Nephron progenitor cell (in vitro differentiated cells): ENCODE measurements around the gene C11orf54.
A peak's percentile ranks its signal among the peaks of the same experiment; 100 is the strongest.

Experiments used
- DNase-seq: peaks from one replicate; pipeline ENCODE4 v3.0.0; 2021
- H3K27ac Mint-ChIP-seq: 2 replicates; pipeline ENCODE4 v1.8.0; 2021; ENCODE audit warnings: mild to moderate bottlenecking, moderate library complexity, mixed read lengths
- H3K27me3 Mint-ChIP-seq: 2 replicates; pipeline ENCODE4 v1.8.0; 2021; ENCODE audit warnings: mild to moderate bottlenecking, low read depth, mixed read lengths; ENCODE audit not compliant: poor library complexity
- H3K36me3 Mint-ChIP-seq: 2 replicates; pipeline ENCODE4 v1.8.0; 2021; ENCODE audit warnings: low read depth, mixed read lengths
- H3K4me1 Mint-ChIP-seq: 2 replicates; pipeline ENCODE4 v1.8.0; 2021; ENCODE audit warnings: mixed read lengths
- H3K4me3 Mint-ChIP-seq: 2 replicates; pipeline ENCODE4 v1.8.0; 2021; ENCODE audit warnings: mild to moderate bottlenecking, moderate library complexity, mixed read lengths
- H3K9me3 Mint-ChIP-seq: 2 replicates; pipeline ENCODE4 v1.8.0; 2021; ENCODE audit warnings: mild to moderate bottlenecking, moderate library complexity, mixed read lengths
- TF ChIP-seq, protein P1 (sequence below): fragments of 200-600 bp; sonication (generic); IDR thresholded peaks from 2 replicates; pipeline ENCODE4 v1.5.0; 2021; ENCODE audit warnings: antibody characterized with exemption

C11orf54 gene

DNA sequence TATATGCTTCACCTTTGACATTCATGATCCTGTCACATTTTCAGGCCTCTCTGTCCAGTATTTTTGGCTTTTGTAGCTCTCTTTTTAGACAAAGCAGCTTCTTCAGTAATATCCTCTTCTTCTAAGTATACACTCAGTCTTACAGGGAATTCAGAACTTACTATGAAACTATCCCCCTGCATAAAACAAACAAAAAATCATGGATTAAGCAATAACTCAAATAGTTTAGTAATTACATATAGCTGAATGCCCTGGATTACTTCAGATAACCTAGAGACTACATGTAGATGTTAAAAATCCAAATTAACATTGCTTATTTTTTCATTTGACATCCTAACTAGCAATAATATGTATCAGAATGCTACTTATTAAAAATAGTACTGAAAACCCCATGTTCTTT, 5.3 kb upstream of the C11orf54 start:
- DNase-seq, result no peak
- peaks cover 80% of the 10 kb centered on the region for H3K36me3 Mint-ChIP-seq
- TF ChIP-seq, protein P1, sequence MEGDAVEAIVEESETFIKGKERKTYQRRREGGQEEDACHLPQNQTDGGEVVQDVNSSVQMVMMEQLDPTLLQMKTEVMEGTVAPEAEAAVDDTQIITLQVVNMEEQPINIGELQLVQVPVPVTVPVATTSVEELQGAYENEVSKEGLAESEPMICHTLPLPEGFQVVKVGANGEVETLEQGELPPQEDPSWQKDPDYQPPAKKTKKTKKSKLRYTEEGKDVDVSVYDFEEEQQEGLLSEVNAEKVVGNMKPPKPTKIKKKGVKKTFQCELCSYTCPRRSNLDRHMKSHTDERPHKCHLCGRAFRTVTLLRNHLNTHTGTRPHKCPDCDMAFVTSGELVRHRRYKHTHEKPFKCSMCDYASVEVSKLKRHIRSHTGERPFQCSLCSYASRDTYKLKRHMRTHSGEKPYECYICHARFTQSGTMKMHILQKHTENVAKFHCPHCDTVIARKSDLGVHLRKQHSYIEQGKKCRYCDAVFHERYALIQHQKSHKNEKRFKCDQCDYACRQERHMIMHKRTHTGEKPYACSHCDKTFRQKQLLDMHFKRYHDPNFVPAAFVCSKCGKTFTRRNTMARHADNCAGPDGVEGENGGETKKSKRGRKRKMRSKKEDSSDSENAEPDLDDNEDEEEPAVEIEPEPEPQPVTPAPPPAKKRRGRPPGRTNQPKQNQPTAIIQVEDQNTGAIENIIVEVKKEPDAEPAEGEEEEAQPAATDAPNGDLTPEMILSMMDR, result no peak
- peak overlapping the region; percentile 39 for H3K4me3 Mint-ChIP-seq
- H3K9me3 Mint-ChIP-seq, result no peaks in the 10 kb centered on the region
- no peaks in the 10 kb centered on the region for H3K27me3 Mint-ChIP-seq
- peak overlapping the region; percentile 73 for H3K27ac Mint-ChIP-seq
- H3K4me1 Mint-ChIP-seq, result peaks cover 46% of the 10 kb centered on the region

DNA sequence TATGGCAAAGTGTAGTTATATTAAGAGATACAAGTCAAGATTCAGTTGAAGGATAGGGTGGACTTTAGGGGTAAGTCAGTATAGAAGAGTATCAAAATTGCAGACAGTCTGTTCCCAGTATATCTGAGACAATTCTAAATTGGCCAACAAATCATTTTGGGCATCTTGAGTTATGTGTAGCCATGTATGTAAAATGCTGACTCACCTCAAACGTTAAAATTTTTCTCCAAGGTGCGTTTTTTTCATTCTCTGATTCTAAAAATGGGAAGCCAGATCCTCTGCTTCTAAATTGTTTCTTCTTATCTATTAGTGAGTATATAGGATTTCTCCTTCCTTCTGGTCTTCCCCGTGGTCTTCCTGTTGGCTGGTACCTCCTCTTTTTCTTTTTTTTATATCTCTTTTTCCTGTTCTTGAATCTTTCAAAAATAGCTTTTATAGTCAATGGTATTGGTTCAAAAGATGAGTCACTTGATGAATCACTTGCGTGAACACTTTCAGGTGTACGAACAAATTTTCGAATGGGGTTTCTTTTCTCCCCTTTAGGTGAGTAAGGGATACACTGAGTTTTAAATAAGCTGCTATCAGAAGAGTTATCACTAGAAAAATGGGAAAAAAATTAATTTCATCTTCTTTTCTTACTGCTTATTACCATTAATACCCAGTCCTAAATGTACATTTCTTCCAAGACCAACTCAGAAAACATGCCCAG, 3.4 kb upstream of the C11orf54 start:
- Mint-ChIP-seq H3K4me3 (peak overlapping the region; percentile 100), H3K36me3 (peaks cover 64% of the 10 kb centered on the region)
- DNase-seq, result no peak

DNA sequence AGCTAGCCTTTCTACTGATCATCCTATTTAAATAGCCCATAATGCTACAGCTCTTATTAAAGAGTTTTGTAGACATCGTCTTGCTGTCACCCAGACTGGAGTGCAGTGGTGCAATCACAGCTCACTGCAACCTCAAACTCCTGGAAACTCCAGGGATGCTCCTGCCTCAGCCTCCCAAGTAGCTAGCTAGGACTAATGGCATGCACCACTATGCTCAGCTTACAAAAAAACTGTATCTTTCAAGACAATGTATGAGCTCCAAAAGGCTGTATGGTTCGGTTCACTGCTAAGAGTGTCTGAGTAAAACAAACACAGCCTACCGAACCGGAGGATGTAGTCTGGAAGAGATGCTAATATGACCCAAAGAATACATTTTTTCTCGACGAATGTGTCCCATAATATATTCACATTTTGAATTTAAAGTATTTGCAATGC, 2.8 kb upstream of the C11orf54 start:
- Mint-ChIP-seq H3K27ac (no peak overlapping the region), H3K9me3 (no peaks in the 10 kb centered on the region), H3K4me3 (peak overlapping the region; percentile 100), H3K4me1 (peaks cover 62% of the 10 kb centered on the region), H3K36me3 (peaks cover 57% of the 10 kb centered on the region), H3K27me3 (no peaks in the 10 kb centered on the region)
- TF ChIP-seq, protein P1, result no peak
- no peak for DNase-seq

More for the DNA sequence above, 3.4 kb upstream of the C11orf54 start:
- TF ChIP-seq, protein P1, result no peak
- Mint-ChIP-seq H3K27ac (peak overlapping the region; percentile 49), H3K9me3 (no peaks in the 10 kb centered on the region), H3K4me1 (peaks cover 56% of the 10 kb centered on the region), H3K27me3 (no peaks in the 10 kb centered on the region)

DNA sequence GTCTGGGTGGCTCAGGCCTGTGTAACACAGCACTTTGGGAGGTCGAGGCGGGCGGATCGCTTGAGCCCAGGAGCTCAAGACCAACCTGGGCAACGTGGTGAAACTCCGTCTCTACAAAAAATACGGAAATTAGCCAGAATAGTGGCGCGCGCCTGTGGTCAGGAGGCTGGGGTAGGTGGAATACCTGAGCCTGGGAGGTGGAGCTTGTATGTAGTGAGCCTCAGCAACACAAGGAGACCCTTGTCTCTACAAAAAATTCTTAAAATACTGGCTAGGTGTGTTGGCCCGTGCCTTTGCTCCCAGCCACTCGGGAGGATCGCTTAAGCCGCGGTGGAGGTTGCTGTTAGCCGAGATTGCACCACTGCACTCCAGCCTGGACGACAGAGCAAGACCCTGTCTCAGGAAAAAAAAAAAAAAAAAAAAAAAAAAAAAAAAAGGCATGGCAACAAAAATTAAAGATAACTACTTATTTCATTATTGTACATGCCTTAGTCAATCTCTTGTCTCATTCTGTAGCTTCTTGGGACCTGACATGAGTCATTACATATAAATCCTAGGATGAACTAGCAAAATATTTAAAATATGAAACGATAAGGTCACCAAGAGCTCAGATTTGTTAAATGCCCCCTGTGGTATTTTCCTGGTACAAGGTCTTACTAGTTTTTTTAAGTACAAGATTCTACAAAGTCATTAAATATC, 1.3 kb upstream of the C11orf54 start:
- TF ChIP-seq, protein P1, result no peak
- Mint-ChIP-seq H3K36me3 (peaks cover 44% of the 10 kb centered on the region), H3K4me1 (peaks cover 74% of the 10 kb centered on the region), H3K27ac (peak overlapping the region; percentile 100), H3K27me3 (no peaks in the 10 kb centered on the region), H3K9me3 (no peaks in the 10 kb centered on the region), H3K4me3 (peak overlapping the region; percentile 100)
- peak; percentile 16 for DNase-seq

DNA sequence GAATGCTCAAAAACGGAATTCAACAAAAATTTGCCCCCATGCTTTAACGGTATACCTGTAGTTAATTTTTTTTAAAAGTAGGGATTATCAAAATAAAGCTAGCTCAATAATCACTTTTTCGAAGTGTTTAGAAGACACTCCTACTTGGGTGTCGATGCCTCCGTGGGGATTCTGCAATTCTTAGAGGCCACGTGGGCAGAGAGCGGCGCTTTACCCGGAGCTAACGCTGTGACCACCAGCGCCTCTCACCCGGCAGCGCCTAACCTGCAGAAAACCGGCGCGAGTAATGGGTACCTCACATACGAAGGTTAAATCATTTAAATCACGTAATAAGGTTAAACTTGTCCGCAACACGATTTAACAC, 760 bp upstream of the C11orf54 start:
- H3K27ac Mint-ChIP-seq, result peak overlapping the region; percentile 100
- H3K9me3 Mint-ChIP-seq, result no peaks in the 10 kb centered on the region
- peaks cover 42% of the 10 kb centered on the region for H3K36me3 Mint-ChIP-seq
- H3K4me1 Mint-ChIP-seq, result peaks cover 78% of the 10 kb centered on the region
- H3K4me3 Mint-ChIP-seq, result peak overlapping the region; percentile 100
- H3K27me3 Mint-ChIP-seq, result no peaks in the 10 kb centered on the region
- DNase-seq, result peak; percentile 50
- TF ChIP-seq, protein P1, result no peak

DNA sequence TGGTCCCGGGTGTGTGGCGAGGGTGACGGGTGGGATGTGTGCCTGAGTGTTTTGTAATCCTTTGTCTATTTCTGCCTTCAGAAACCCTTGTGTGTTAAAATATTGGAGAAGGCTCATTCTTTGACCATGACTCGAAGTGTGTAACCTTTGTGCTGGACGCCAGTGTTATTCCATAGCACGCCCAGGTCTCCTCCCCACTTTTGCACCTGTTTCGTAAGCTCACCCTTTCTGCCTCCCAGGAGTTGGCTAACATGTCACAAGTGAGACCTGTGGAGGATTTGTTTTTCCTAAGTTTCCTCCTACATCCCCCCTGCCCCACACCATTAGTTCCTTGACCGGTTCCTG, 382 bp downstream of the C11orf54 start:
- TF ChIP-seq, protein P1, result no peak
- Mint-ChIP-seq H3K4me1 (peaks cover 67% of the 10 kb centered on the region), H3K4me3 (peak overlapping the region; percentile 100), H3K9me3 (no peaks in the 10 kb centered on the region), H3K27ac (peak overlapping the region; percentile 100), H3K36me3 (peaks cover 30% of the 10 kb centered on the region), H3K27me3 (no peaks in the 10 kb centered on the region)
- DNase-seq, result no peak
